GM12878 (cell line): ENCODE measurements around the gene NDUFC2. TPM values are rescaled to one million over a fixed set of nuclear protein-coding genes. Genes with fewer than 3 reads are reported as not detected.

Experiments
- ATAC-seq: fragments of 200-7000 bp; cut with Tn5 transposase; 3 replicates; pipeline ENCODE4 v1.9.1; 2020; ENCODE audit warnings: mild to moderate bottlenecking, moderate library complexity
- BruUV-seq: library from RNA; stranded (reverse); fragments of 400-500 nt; replicated peaks from 2 replicates; lab custom pipeline; 2021; lab: Mats Ljungman, UMichigan
- CTCF ChIA-PET: fragments of 300-600 bp; sonication (Branson Sonifier 250); formaldehyde crosslinking; extraction: SDS; loops from one replicate; lab custom pipeline; 2021; ENCODE audit warnings: inconsistent platforms; lab: Yijun Ruan, JAX
- POLR2A ChIA-PET: fragments of 350-600 bp; formaldehyde crosslinking; extraction: SDS; loops from one replicate; lab custom pipeline; 2021; ENCODE audit warnings: inconsistent platforms; lab: Charles Lee
- RAD21 ChIA-PET: fragments of 300-600 bp; sonication (Branson Sonifier 250); formaldehyde crosslinking; loops from one replicate; lab custom pipeline; 2023; ENCODE audit warnings: antibody characterized with exemption; ENCODE audit not compliant: unreplicated experiment; lab: Charles Lee
- SMC1A ChIA-PET: fragments of 300-600 bp; sonication (Branson Sonifier 250); formaldehyde crosslinking; loops from one replicate; lab custom pipeline; 2023; ENCODE audit not compliant: unreplicated experiment, uncharacterized antibody; lab: Charles Lee
- DNase-seq: peaks from one replicate; pipeline ENCODE4 v3.0.0-alpha.2; 2011; ENCODE audit warnings: low read depth, low spot score
- FAIRE-seq: peaks from 3 replicates; lab custom pipeline; 2011; peaks lifted over from hg19 to GRCh38; lab: Jason Lieb, UNC
- H2AFZ ChIP-seq: 2 replicates; pipeline ENCODE4 v1.6.0; 2011; ENCODE audit warnings: low read depth, low read length, control low read depth; ENCODE audit not compliant: control insufficient read depth
- H3K27ac ChIP-seq: 2 replicates; pipeline ENCODE4 v1.5.1; 2011; ENCODE audit warnings: control low read depth; ENCODE audit not compliant: control insufficient read depth, insufficient read depth
- H3K27me3 ChIP-seq, 2 experiments: replicated peaks in 1 of 2; 2 replicates each; pipeline versions ENCODE4 v1.6.0 to v1.6.1; 2011; ENCODE audit warnings: low read length in 1 of 2; ENCODE audit not compliant: control insufficient read depth in 2 of 2, insufficient read depth in 2 of 2
- H3K36me3 ChIP-seq, 2 experiments: 2 replicates each; pipeline ENCODE4 v1.5.1; 2011; ENCODE audit warnings: low read length in 1 of 2; ENCODE audit not compliant: control insufficient read depth in 2 of 2, insufficient read depth in 2 of 2
- H3K4me1 ChIP-seq: 2 replicates; pipeline ENCODE4 v1.6.1; 2011; ENCODE audit warnings: mild to moderate bottlenecking, low read length, moderate library complexity, mixed read lengths; ENCODE audit not compliant: control insufficient read depth, insufficient read depth
- H3K4me2 ChIP-seq: 2 replicates; pipeline ENCODE4 v1.6.0; 2011; ENCODE audit warnings: control low read depth; ENCODE audit not compliant: control insufficient read depth, insufficient read depth
- H3K4me3 ChIP-seq: fragments of 200-600 bp; sonication (generic); 2 replicates; pipeline ENCODE4 v1.5.1; 2016
- H3K79me2 ChIP-seq: 2 replicates; pipeline ENCODE4 v1.6.0; 2011; ENCODE audit warnings: low read length; ENCODE audit not compliant: control insufficient read depth, insufficient read depth
- H3K9ac ChIP-seq: 2 replicates; pipeline ENCODE4 v1.8.0; 2011; ENCODE audit warnings: low read length, control low read depth, mixed read lengths; ENCODE audit not compliant: control insufficient read depth, insufficient read depth
- H3K9me3 ChIP-seq: replicated peaks from 3 replicates; pipeline ENCODE4 v1.5.1; 2011; ENCODE audit warnings: mild to moderate bottlenecking, low read length; ENCODE audit not compliant: control insufficient read depth, insufficient read depth
- H4K20me1 ChIP-seq: 2 replicates; pipeline ENCODE4 v1.6.0; 2011; ENCODE audit not compliant: control insufficient read depth, insufficient read depth
- BMI1 ChIP-seq: fragments of 450-650 bp; IDR thresholded peaks from 2 replicates; pipeline ENCODE4 v1.6.1; 2016; ENCODE audit warnings: mild to moderate bottlenecking, moderate library complexity, borderline replicate concordance
- BRCA1 ChIP-seq: IDR thresholded peaks from 2 replicates; pipeline ENCODE4 v1.6.1; 2011; ENCODE audit warnings: low read depth, low read length, improper control_type of control experiment
- E2F8 ChIP-seq: fragments of 450-650 bp; IDR thresholded peaks from 2 replicates; pipeline ENCODE4 v1.6.1; 2018; ENCODE audit warnings: mild to moderate bottlenecking, low read depth, moderate library complexity; ENCODE audit not compliant: partially characterized antibody
- EGR1 ChIP-seq, 2 experiments: IDR thresholded peaks; 1 replicate in 1 of 2; 2 replicates in 1 of 2; pipeline ENCODE4 v1.6.1; 2011 to 2012; ENCODE audit warnings: low read depth in 2 of 2, low read length in 2 of 2, borderline replicate concordance in 1 of 2, mild to moderate bottlenecking in 1 of 2, moderate library complexity in 1 of 2
- ETV6 ChIP-seq, 2 experiments: fragments of 450-650 bp in 1 of 2; IDR thresholded peaks in 1 of 2; conservative IDR thresholded peaks in 1 of 2; 2 replicates each; pipeline ENCODE4 v1.6.1; 2014; ENCODE audit warnings: antibody characterized with exemption in 1 of 2, borderline replicate concordance in 1 of 2, low read depth in 1 of 2, mild to moderate bottlenecking in 1 of 2, moderate library complexity in 1 of 2
- FOXM1 ChIP-seq: IDR thresholded peaks from 2 replicates; pipeline ENCODE4 v1.6.1; 2012; ENCODE audit warnings: low read depth, mild to moderate bottlenecking, inconsistent platforms, low read length, moderate library complexity
- LARP7 ChIP-seq: fragments of 450-650 bp; IDR thresholded peaks from 2 replicates; pipeline ENCODE4 v1.6.1; 2017; ENCODE audit warnings: mild to moderate bottlenecking
- NBN ChIP-seq: fragments of 450-650 bp; IDR thresholded peaks from 2 replicates; pipeline ENCODE4 v1.6.1; 2016
- NFYA ChIP-seq: IDR thresholded peaks from 2 replicates; pipeline ENCODE4 v1.6.1; 2011; ENCODE audit warnings: low read depth, mild to moderate bottlenecking, low read length, improper control_type of control experiment, borderline replicate concordance
- PRDM15 ChIP-seq: fragments of 450-650 bp; formaldehyde crosslinking; IDR thresholded peaks from 2 replicates; pipeline ENCODE4 v1.4.0; 2020; ENCODE audit warnings: mild to moderate bottlenecking, moderate library complexity
- SIX5 ChIP-seq: IDR thresholded peaks from 2 replicates; pipeline ENCODE4 v1.6.1; 2011; ENCODE audit warnings: mild to moderate bottlenecking, low read depth, low read length, moderate library complexity; ENCODE audit not compliant: severe bottlenecking
- SUPT20H ChIP-seq: IDR thresholded peaks from 2 replicates; pipeline ENCODE4 v1.6.1; 2011; ENCODE audit warnings: low read depth, mild to moderate bottlenecking, low read length, moderate library complexity, borderline replicate concordance; ENCODE audit not compliant: control insufficient read depth
- SUZ12 ChIP-seq: fragments of 200-600 bp; sonication (generic); IDR thresholded peaks from one replicate; pipeline ENCODE4 v1.6.1; 2018; ENCODE audit warnings: antibody characterized with exemption, mild to moderate bottlenecking; ENCODE audit not compliant: unreplicated experiment
- TCF7 ChIP-seq: IDR thresholded peaks from 2 replicates; pipeline ENCODE4 v1.6.1; 2014; ENCODE audit warnings: antibody characterized with exemption, borderline replicate concordance
- YY1 ChIP-seq: IDR thresholded peaks from 2 replicates; pipeline ENCODE4 v1.6.1; 2011; ENCODE audit warnings: low read depth, mild to moderate bottlenecking, low read length
- WGBS: methylation state at CpG from one replicate; pipeline ENCODE4 v1.1.6; 2016; ENCODE audit warnings: low lambda C conversion rate; ENCODE audit not compliant: insufficient replicate concordance, insufficient coverage; ENCODE audit errors: missing lambda C conversion rate; 5-methylcytosine and 5-hydroxymethylcytosine counted together
- in situ Hi-C: fragments of 300-500 bp; cut with MboI; formaldehyde crosslinking; loops from 9 replicates; pipeline ENCODE4 v1.14.3; 2018; ENCODE audit warnings: mixed read lengths
- intact Hi-C: fragments of 100-400 bp; cut with micrococcal nuclease; formaldehyde crosslinking; loops from one replicate; pipeline ENCODE4 v1.14.2; 2022; ENCODE audit not compliant: unreplicated experiment
- polyA plus RNA-seq, 11 experiments: library from polyadenylated mRNA; depleted of rRNA in 4 of 11; unstranded in 6 of 11; stranded (reverse) in 5 of 11; fragments of >200 nt; fragmentation: Nextera tagmentation in 4 of 11; fragmentation: Illumina TruSeq in 1 of 11; extraction: Ambion mirVana in 4 of 11; extraction: Trizol in 1 of 11; gene quantifications; 1 replicate in 1 of 11; 2 replicates in 10 of 11; pipeline versions ENCODE4 v1.2.1 to v1.2.3, GENCODE V29; 2011 to 2016; ENCODE audit warnings: inconsistent platforms in 2 of 11, missing spikeins in 2 of 11, low read depth in 1 of 11
- total RNA-seq, 4 experiments: library from RNA; depleted of rRNA in 3 of 4; stranded (reverse); fragments of >200 nt in 3 of 4; fragmentation: Illumina TruSeq in 1 of 4; extraction: Trizol in 1 of 4; gene quantifications; 2 replicates each; pipeline versions ENCODE4 v1.2.1 to v1.2.3, GENCODE V29; 2013 to 2021

The NDUFC2 gene
- total and polyA plus RNA-seq, 10 of the 15 experiments (the other 5 are each of a cell fraction or from before 2014, with no cell fraction given) = 103 to 529 (median 192) TPM

GRCh38 chr11:78109081-78110015, 29.7 kb upstream of the NDUFC2 start:
- no TSS peak for BruUV-seq
- ChIA-PET CTCF (no interaction called here), RAD21 (interaction anchor here (0.8 kb wide), 1 partner anchor 27 kb away, joined by 3 read pairs; no protein-coding TSS in a partner anchor), POLR2A (no interaction called here), SMC1A (interaction anchor here (1.4 kb wide), 1 partner anchor 11 kb away, joined by 4 read pairs; no protein-coding TSS in a partner anchor)
- 94% methylated on average over 3 of the region's 3 CpGs for WGBS
- DNase-seq = no peak
- no peak overlapping the region for H3K4me3 ChIP-seq
- ATAC-seq = no peak
- no peak for TF ChIP-seq PRDM15 (CRISPR knock-in tag)
- no peak for TF ChIP-seq FOXM1
- no peak for TF ChIP-seq NBN
- no peak for TF ChIP-seq SUPT20H
- no peak for TF ChIP-seq E2F8
- TF ChIP-seq BRCA1 = no peak
- TF ChIP-seq SUZ12 = no peak
- TF ChIP-seq EGR1 (IDR thresholded peaks at IDR 0.05; ENCODE audit: borderline replicate concordance in 1 of 2, low read depth in 2 of 2, low read length in 2 of 2) = no peak
- no peak for TF ChIP-seq BMI1
- TF ChIP-seq NFYA = no peak
- no peak for TF ChIP-seq ETV6 (conservative IDR thresholded peaks at IDR 0.05 in 1 of 2, IDR thresholded peaks at IDR 0.05 in 1 of 2; ENCODE audit: borderline replicate concordance in 1 of 2, low read depth in 1 of 2)
- no peak for TF ChIP-seq SIX5
- no peak for TF ChIP-seq TCF7
- TF ChIP-seq LARP7 = no peak
- TF ChIP-seq YY1 = no peak
- no peaks in the 10 kb centered on the region for H3K79me2 ChIP-seq
- no peak overlapping the region for H3K4me2 ChIP-seq
- intact Hi-C loops = no loop called here
- no peak overlapping the region for H3K27ac ChIP-seq
- no peaks in the 10 kb centered on the region for H3K9me3 ChIP-seq
- no peaks in the 10 kb centered on the region for H3K27me3 ChIP-seq
- in situ Hi-C loops = no loop called here
- H4K20me1 ChIP-seq = no peaks in the 10 kb centered on the region
- no peak for FAIRE-seq
- H3K4me1 ChIP-seq = peaks cover 3% of the 10 kb centered on the region; the same call in 1 of the 2 replicates
- peaks cover 0 to 6% of the 10 kb centered on the region in 2 experiments; a peak in 1 of 4 replicates for H3K36me3 ChIP-seq
- H3K9ac ChIP-seq = no peak overlapping the region
- no peak overlapping the region for H2AFZ ChIP-seq
